MCF 10A (cell line): ENCODE data around the gene DNAH9. TPM values are rescaled to one million over a fixed set of nuclear protein-coding genes. Genes with fewer than 3 reads are reported as not detected.

Experiments
- BruUV-seq: library from RNA; stranded (reverse); fragments of 400-500 nt; replicated peaks from 2 replicates; lab custom pipeline; 2021; lab: Mats Ljungman, UMichigan
- CTCF ChIA-PET: fragments of 300-600 bp; sonication (Branson Sonifier 250); formaldehyde crosslinking; extraction: SDS; loops from one replicate; lab custom pipeline; 2021; ENCODE audit warnings: antibody characterized with exemption, inconsistent platforms; lab: Yijun Ruan, JAX
- POLR2A ChIA-PET: fragments of 300-600, 350-650 bp; sonication (Branson Sonifier 250); formaldehyde crosslinking; extraction: SDS; loops from one replicate; lab custom pipeline; 2020; ENCODE audit warnings: antibody characterized with exemption, inconsistent platforms; lab: Yijun Ruan, JAX
- DNase-seq: peaks from one replicate; pipeline ENCODE4 v3.0.0-alpha.2; 2018; ENCODE audit not compliant: unreplicated experiment
- H3K27ac Mint-ChIP-seq: one replicate; pipeline ENCODE4 v1.8.0; 2022; ENCODE audit warnings: mild to moderate bottlenecking, low read depth, mixed read lengths; ENCODE audit not compliant: unreplicated experiment
- H3K27me3 Mint-ChIP-seq: one replicate; pipeline ENCODE4 v1.8.0; 2022; ENCODE audit warnings: mixed read lengths; ENCODE audit not compliant: insufficient read depth, unreplicated experiment
- H3K36me3 Mint-ChIP-seq: one replicate; pipeline ENCODE4 v1.8.0; 2022; ENCODE audit warnings: mild to moderate bottlenecking, moderate library complexity, mixed read lengths; ENCODE audit not compliant: insufficient read depth, unreplicated experiment
- H3K4me1 Mint-ChIP-seq: one replicate; pipeline ENCODE4 v1.8.0; 2022; ENCODE audit warnings: mixed read lengths; ENCODE audit not compliant: insufficient read depth, unreplicated experiment
- H3K4me3 Mint-ChIP-seq: one replicate; pipeline ENCODE4 v1.8.0; 2022; ENCODE audit warnings: mild to moderate bottlenecking, moderate library complexity, mixed read lengths; ENCODE audit not compliant: unreplicated experiment
- H3K9me3 Mint-ChIP-seq: one replicate; pipeline ENCODE4 v1.8.0; 2022; ENCODE audit warnings: mixed read lengths; ENCODE audit not compliant: unreplicated experiment
- intact Hi-C: fragments of 100-400 bp; cut with micrococcal nuclease; formaldehyde crosslinking; loops from 2 replicates; pipeline ENCODE4 v1.14.1; 2022
- total RNA-seq: library from RNA; stranded (reverse); gene quantifications from 2 replicates; pipeline ENCODE4 v1.2.3, GENCODE V29; 2022
- TF ChIP-seq, protein P1 (sequence below): fragments of 200-600 bp; IDR thresholded peaks from one replicate; pipeline ENCODE4 v1.8.0; 2022; ENCODE audit warnings: antibody characterized with exemption, mild to moderate bottlenecking; ENCODE audit not compliant: unreplicated experiment

Gene DNAH9
- total RNA-seq, 1 experiment from 2014 or later = 0.44 TPM

- H3K36me3 Mint-ChIP-seq = no peaks in the 10 kb centered on the region
- TF ChIP-seq, protein P1, sequence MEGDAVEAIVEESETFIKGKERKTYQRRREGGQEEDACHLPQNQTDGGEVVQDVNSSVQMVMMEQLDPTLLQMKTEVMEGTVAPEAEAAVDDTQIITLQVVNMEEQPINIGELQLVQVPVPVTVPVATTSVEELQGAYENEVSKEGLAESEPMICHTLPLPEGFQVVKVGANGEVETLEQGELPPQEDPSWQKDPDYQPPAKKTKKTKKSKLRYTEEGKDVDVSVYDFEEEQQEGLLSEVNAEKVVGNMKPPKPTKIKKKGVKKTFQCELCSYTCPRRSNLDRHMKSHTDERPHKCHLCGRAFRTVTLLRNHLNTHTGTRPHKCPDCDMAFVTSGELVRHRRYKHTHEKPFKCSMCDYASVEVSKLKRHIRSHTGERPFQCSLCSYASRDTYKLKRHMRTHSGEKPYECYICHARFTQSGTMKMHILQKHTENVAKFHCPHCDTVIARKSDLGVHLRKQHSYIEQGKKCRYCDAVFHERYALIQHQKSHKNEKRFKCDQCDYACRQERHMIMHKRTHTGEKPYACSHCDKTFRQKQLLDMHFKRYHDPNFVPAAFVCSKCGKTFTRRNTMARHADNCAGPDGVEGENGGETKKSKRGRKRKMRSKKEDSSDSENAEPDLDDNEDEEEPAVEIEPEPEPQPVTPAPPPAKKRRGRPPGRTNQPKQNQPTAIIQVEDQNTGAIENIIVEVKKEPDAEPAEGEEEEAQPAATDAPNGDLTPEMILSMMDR = no peak
- H3K27ac Mint-ChIP-seq = no peak overlapping the region
- ChIA-PET POLR2A (no interaction called here), CTCF (no interaction called here)
- intact Hi-C loops = no loop called here
- BruUV-seq = no TSS peak
- peaks cover 10% of the 10 kb centered on the region for H3K4me1 Mint-ChIP-seq
- no peak overlapping the region for H3K4me3 Mint-ChIP-seq
- no peaks in the 10 kb centered on the region for H3K27me3 Mint-ChIP-seq
- no peaks in the 10 kb centered on the region for H3K9me3 Mint-ChIP-seq
- DNase-seq = no peak
These were observed 103.6 kb downstream of the DNAH9 start for GRCh38 chr17:11701911-11702310.

- Mint-ChIP-seq H3K36me3 (no peaks in the 10 kb centered on the region), H3K27me3 (no peaks in the 10 kb centered on the region), H3K4me3 (no peak overlapping the region), H3K27ac (peak overlapping the region; percentile 78), H3K4me1 (peaks cover 18% of the 10 kb centered on the region), H3K9me3 (no peaks in the 10 kb centered on the region)
- CTCF ChIA-PET = no interaction called here
- BruUV-seq = no TSS peak
- DNase-seq = no peak
- intact Hi-C loops = no loop called here
- TF ChIP-seq, protein P1 = no peak
- POLR2A ChIA-PET = interaction anchor here (0.6 to 1.1 kb wide), 2 partner anchors 240 to 529 kb away, joined by 3 to 4 read pairs; no protein-coding TSS in a partner anchor
These were observed 105.8 kb downstream of the DNAH9 start for GRCh38 chr17:11704041-11704440.

- DNase-seq = no peak
- Mint-ChIP-seq H3K27me3 (no peaks in the 10 kb centered on the region), H3K36me3 (no peaks in the 10 kb centered on the region), H3K27ac (peak overlapping the region; percentile 78), H3K4me3 (peak overlapping the region; percentile 25), H3K9me3 (no peaks in the 10 kb centered on the region), H3K4me1 (peaks cover 18% of the 10 kb centered on the region)
- TF ChIP-seq, protein P1 = no peak
- no TSS peak for BruUV-seq
- ChIA-PET POLR2A (interaction anchor here (1.1 kb wide), 1 partner anchor 239 kb away, joined by 3 read pairs; no protein-coding TSS in a partner anchor), CTCF (interaction anchor here (0.7 kb wide), 1 partner anchor 1850 kb away, joined by 3 read pairs; no protein-coding TSS in a partner anchor)
- intact Hi-C loops = no loop called here
These were observed 106.8 kb downstream of the DNAH9 start for GRCh38 chr17:11705111-11705510.

GRCh38 chr17:11707586-11707985, 109.3 kb downstream of the DNAH9 start:
- TF ChIP-seq, protein P1 = no peak
- Mint-ChIP-seq H3K9me3 (no peaks in the 10 kb centered on the region), H3K4me1 (peaks cover 18% of the 10 kb centered on the region), H3K27ac (no peak overlapping the region), H3K36me3 (no peaks in the 10 kb centered on the region), H3K27me3 (no peaks in the 10 kb centered on the region), H3K4me3 (no peak overlapping the region)
- intact Hi-C loops = no loop called here
- BruUV-seq = no TSS peak
- POLR2A ChIA-PET = no interaction called here
- CTCF ChIA-PET = no interaction called here
- no peak for DNase-seq
